ENCODE measurements around the gene GALNT16.
A peak's percentile ranks its signal among the peaks of the same experiment; 100 is the strongest.

Gene GALNT16

GRCh38 chr14:69344171-69344570 lies 84.2 kb downstream of the GALNT16 start:
- Mint-ChIP-seq H3K4me3 (no peak overlapping the region), H3K9me3 (no peaks in the 10 kb centered on the region), H3K27me3 (ENCODE audit: low read depth) (peaks cover 13% of the 10 kb centered on the region), H3K27ac (no peak overlapping the region), H3K4me1 (ENCODE audit: low read depth) (no peaks in the 10 kb centered on the region), H3K36me3 (ENCODE audit: low read depth) (no peaks in the 10 kb centered on the region)

- no peaks in the 10 kb centered on the region for H3K9me3 Mint-ChIP-seq
- H3K4me3 Mint-ChIP-seq, result no peak overlapping the region
- H3K27ac Mint-ChIP-seq, result no peak overlapping the region
- no peaks in the 10 kb centered on the region for H3K4me1 Mint-ChIP-seq (ENCODE audit: low read depth)
- H3K36me3 Mint-ChIP-seq (ENCODE audit: low read depth), result no peaks in the 10 kb centered on the region
- peaks cover 13% of the 10 kb centered on the region for H3K27me3 Mint-ChIP-seq (ENCODE audit: low read depth)
These were observed 85.4 kb downstream of the GALNT16 start for GRCh38 chr14:69345402-69345801.

- Mint-ChIP-seq H3K27ac (no peak overlapping the region), H3K4me3 (no peak overlapping the region), H3K4me1 (ENCODE audit: low read depth) (peaks cover 5% of the 10 kb centered on the region), H3K36me3 (ENCODE audit: low read depth) (no peaks in the 10 kb centered on the region), H3K27me3 (ENCODE audit: low read depth) (peaks cover 13% of the 10 kb centered on the region), H3K9me3 (no peaks in the 10 kb centered on the region)
These were observed 86.8 kb downstream of the GALNT16 start for GRCh38 chr14:69346710-69347109.

GRCh38 chr14:69349091-69349777 lies 89.3 kb downstream of the GALNT16 start:
- no peaks in the 10 kb centered on the region for H3K9me3 Mint-ChIP-seq
- H3K4me1 Mint-ChIP-seq (ENCODE audit: low read depth), result peaks cover 13% of the 10 kb centered on the region
- H3K4me3 Mint-ChIP-seq, result no peak overlapping the region
- H3K27ac Mint-ChIP-seq, result no peak overlapping the region
- peaks cover 7% of the 10 kb centered on the region for H3K27me3 Mint-ChIP-seq (ENCODE audit: low read depth)
- peaks cover under 1% of the 10 kb centered on the region for H3K36me3 Mint-ChIP-seq (ENCODE audit: low read depth)

- Mint-ChIP-seq H3K9me3 (no peaks in the 10 kb centered on the region), H3K27ac (no peak overlapping the region), H3K4me1 (ENCODE audit: low read depth) (peaks cover 21% of the 10 kb centered on the region), H3K4me3 (no peak overlapping the region), H3K27me3 (ENCODE audit: low read depth) (peaks cover 7% of the 10 kb centered on the region), H3K36me3 (ENCODE audit: low read depth) (peaks cover 4% of the 10 kb centered on the region)
These were observed 90.9 kb downstream of the GALNT16 start for GRCh38 chr14:69350892-69351291.

GRCh38 chr14:69351385-69351784 lies 91.4 kb downstream of the GALNT16 start:
- Mint-ChIP-seq H3K9me3 (no peaks in the 10 kb centered on the region), H3K4me3 (no peak overlapping the region), H3K4me1 (ENCODE audit: low read depth) (peaks cover 21% of the 10 kb centered on the region), H3K27me3 (ENCODE audit: low read depth) (peaks cover 7% of the 10 kb centered on the region), H3K36me3 (ENCODE audit: low read depth) (peaks cover 4% of the 10 kb centered on the region), H3K27ac (peak overlapping the region; percentile 15)

- Mint-ChIP-seq H3K4me3 (no peak overlapping the region), H3K27ac (no peak overlapping the region)
These were observed 92.0 kb downstream of the GALNT16 start for GRCh38 chr14:69351911-69352310.

GRCh38 chr14:69353168-69353567 lies 93.2 kb downstream of the GALNT16 start:
- Mint-ChIP-seq H3K27ac (peak overlapping the region; percentile 36), H3K27me3 (ENCODE audit: low read depth) (no peaks in the 10 kb centered on the region), H3K4me1 (ENCODE audit: low read depth) (peaks cover 21% of the 10 kb centered on the region), H3K9me3 (no peaks in the 10 kb centered on the region), H3K4me3 (no peak overlapping the region), H3K36me3 (ENCODE audit: low read depth) (peaks cover 4% of the 10 kb centered on the region)

More at GRCh38 chr14:69351911-69352310, 92.0 kb downstream of the GALNT16 start:
- H3K27me3 Mint-ChIP-seq (ENCODE audit: low read depth), result peaks cover 7% of the 10 kb centered on the region
- H3K9me3 Mint-ChIP-seq, result no peaks in the 10 kb centered on the region
- peaks cover 21% of the 10 kb centered on the region for H3K4me1 Mint-ChIP-seq (ENCODE audit: low read depth)
- peaks cover 4% of the 10 kb centered on the region for H3K36me3 Mint-ChIP-seq (ENCODE audit: low read depth)

- Mint-ChIP-seq H3K9me3 (no peaks in the 10 kb centered on the region), H3K27ac (peak overlapping the region; percentile 95), H3K4me1 (ENCODE audit: low read depth) (peaks cover 28% of the 10 kb centered on the region), H3K27me3 (ENCODE audit: low read depth) (peaks cover 5% of the 10 kb centered on the region), H3K36me3 (ENCODE audit: low read depth) (peaks cover 6% of the 10 kb centered on the region), H3K4me3 (peak overlapping the region; percentile 77)
These were observed 94.6 kb downstream of the GALNT16 start for GRCh38 chr14:69354383-69355153.

- Mint-ChIP-seq H3K27me3 (ENCODE audit: low read depth) (peaks cover 5% of the 10 kb centered on the region), H3K9me3 (no peaks in the 10 kb centered on the region), H3K36me3 (ENCODE audit: low read depth) (peaks cover 6% of the 10 kb centered on the region), H3K27ac (peak overlapping the region; percentile 95), H3K4me3 (peak overlapping the region; percentile 21), H3K4me1 (ENCODE audit: low read depth) (peaks cover 28% of the 10 kb centered on the region)
These were observed 95.2 kb downstream of the GALNT16 start for GRCh38 chr14:69355154-69355597.

- no peaks in the 10 kb centered on the region for H3K9me3 Mint-ChIP-seq
- peaks cover 28% of the 10 kb centered on the region for H3K4me1 Mint-ChIP-seq (ENCODE audit: low read depth)
- H3K27ac Mint-ChIP-seq, result peak overlapping the region; percentile 95
- peaks cover 6% of the 10 kb centered on the region for H3K36me3 Mint-ChIP-seq (ENCODE audit: low read depth)
- peak overlapping the region; percentile 21 for H3K4me3 Mint-ChIP-seq
- H3K27me3 Mint-ChIP-seq (ENCODE audit: low read depth), result peaks cover 5% of the 10 kb centered on the region
These were observed 95.8 kb downstream of the GALNT16 start for GRCh38 chr14:69355607-69356281.

- Mint-ChIP-seq H3K4me3 (no peak overlapping the region), H3K27ac (no peak overlapping the region), H3K27me3 (ENCODE audit: low read depth) (peaks cover 5% of the 10 kb centered on the region), H3K9me3 (no peaks in the 10 kb centered on the region), H3K4me1 (ENCODE audit: low read depth) (peaks cover 22% of the 10 kb centered on the region), H3K36me3 (ENCODE audit: low read depth) (peaks cover 6% of the 10 kb centered on the region)
These were observed 97.1 kb downstream of the GALNT16 start for GRCh38 chr14:69356903-69357543.

GRCh38 chr14:69357544-69358200 lies 97.7 kb downstream of the GALNT16 start:
- Mint-ChIP-seq H3K4me3 (no peak overlapping the region), H3K27ac (no peak overlapping the region), H3K36me3 (ENCODE audit: low read depth) (peaks cover 6% of the 10 kb centered on the region), H3K9me3 (no peaks in the 10 kb centered on the region), H3K27me3 (ENCODE audit: low read depth) (peaks cover 5% of the 10 kb centered on the region), H3K4me1 (ENCODE audit: low read depth) (peaks cover 22% of the 10 kb centered on the region)

All from T-helper 1 cell treated with Interleukin-12 subunit alpha and Interleukin-12 subunit beta and Interleukin-4 antibody, amounts not matched to agents 30 μg/mL and 1 μg/mL, for 36 hours (primary cell).